Measurements from ENCODE around the gene AFF2. TPM values are rescaled to one million over a fixed set of nuclear protein-coding genes. Genes with fewer than 3 reads are reported as not detected.

The AFF2 gene
- total RNA-seq, 2 donors from 2014 or later = 0.89 to 3.2 TPM

DNA sequence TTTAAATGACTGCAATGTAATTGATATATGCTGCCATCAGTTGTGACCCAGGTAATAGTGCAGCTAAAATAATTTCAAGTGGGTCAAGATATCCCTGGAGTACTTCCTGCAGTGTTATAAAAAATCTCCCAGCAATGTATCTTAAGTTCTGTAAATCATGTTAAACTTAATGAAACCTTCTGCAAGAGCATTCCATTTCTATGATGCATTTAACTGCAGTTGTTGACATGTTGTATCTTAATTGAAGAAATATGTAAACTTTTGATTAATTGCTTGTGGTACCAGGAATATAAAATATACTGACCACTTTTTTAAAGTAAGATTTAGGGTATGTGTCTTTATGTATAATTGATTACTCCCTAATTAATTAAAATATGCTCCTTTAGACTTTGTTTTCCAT, 213.6 kb downstream of the AFF2 start:
- H3K27ac ChIP-seq = no peak overlapping the region
- no peaks in the 10 kb centered on the region for H3K36me3 ChIP-seq
- H3K4me3 ChIP-seq = no peak overlapping the region
- H3K27me3 ChIP-seq = no peaks in the 10 kb centered on the region
- no peaks in the 10 kb centered on the region for H3K4me1 ChIP-seq
- no peaks in the 10 kb centered on the region for H3K9me3 ChIP-seq
- DNase-seq (ENCODE audit: low spot score) = no peak
- TF ChIP-seq, protein P1, sequence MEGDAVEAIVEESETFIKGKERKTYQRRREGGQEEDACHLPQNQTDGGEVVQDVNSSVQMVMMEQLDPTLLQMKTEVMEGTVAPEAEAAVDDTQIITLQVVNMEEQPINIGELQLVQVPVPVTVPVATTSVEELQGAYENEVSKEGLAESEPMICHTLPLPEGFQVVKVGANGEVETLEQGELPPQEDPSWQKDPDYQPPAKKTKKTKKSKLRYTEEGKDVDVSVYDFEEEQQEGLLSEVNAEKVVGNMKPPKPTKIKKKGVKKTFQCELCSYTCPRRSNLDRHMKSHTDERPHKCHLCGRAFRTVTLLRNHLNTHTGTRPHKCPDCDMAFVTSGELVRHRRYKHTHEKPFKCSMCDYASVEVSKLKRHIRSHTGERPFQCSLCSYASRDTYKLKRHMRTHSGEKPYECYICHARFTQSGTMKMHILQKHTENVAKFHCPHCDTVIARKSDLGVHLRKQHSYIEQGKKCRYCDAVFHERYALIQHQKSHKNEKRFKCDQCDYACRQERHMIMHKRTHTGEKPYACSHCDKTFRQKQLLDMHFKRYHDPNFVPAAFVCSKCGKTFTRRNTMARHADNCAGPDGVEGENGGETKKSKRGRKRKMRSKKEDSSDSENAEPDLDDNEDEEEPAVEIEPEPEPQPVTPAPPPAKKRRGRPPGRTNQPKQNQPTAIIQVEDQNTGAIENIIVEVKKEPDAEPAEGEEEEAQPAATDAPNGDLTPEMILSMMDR (IDR thresholded peaks at IDR 0.05) = no peak

DNA sequence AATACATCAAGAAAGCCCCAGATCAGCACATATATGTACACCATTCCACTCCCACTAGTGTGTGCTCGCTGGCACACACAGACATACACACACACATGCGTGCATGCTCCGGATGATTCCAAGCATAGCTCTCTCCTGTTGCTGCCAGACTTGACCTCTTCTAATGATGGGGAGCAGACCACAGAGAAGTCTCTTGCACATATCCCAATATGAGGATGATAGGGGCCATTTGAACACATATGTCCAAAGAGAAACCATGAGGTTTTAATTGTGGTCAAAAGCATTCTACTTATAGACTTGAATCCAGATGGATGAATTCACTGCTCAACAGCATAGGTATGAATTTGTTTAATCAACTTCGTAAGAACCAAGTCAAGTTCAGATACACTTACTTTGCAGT, 214.9 kb downstream of the AFF2 start:
- H3K4me1 ChIP-seq = no peaks in the 10 kb centered on the region
- H3K27ac ChIP-seq = no peak overlapping the region
- no peaks in the 10 kb centered on the region for H3K9me3 ChIP-seq
- H3K36me3 ChIP-seq = no peaks in the 10 kb centered on the region
- no peak overlapping the region for H3K4me3 ChIP-seq
- TF ChIP-seq, protein P1 (IDR thresholded peaks at IDR 0.05) = no peak
- H3K27me3 ChIP-seq = no peaks in the 10 kb centered on the region
- DNase-seq (ENCODE audit: low spot score) = no peak

DNA sequence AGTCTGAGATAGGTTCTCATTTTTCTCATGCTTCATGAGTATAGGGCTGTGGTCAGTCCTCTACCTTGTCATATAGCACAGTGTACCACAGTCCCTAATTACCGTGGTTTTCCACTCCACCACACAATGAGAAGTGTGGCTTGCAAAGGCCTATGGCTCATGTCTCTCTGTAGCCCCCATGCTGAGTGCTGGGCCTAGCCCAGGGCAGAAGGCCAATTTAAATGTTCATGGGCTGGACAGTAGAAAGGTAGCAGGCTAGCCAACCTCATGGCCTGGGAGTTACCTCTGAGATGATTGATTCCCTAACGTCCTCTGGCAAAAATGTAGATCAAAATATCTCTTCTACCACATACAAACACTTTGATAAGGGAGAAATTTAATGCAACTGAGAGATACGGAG, 222.5 kb downstream of the AFF2 start:
- no peak overlapping the region for H3K27ac ChIP-seq
- no peak overlapping the region for H3K4me3 ChIP-seq
- no peak for DNase-seq (ENCODE audit: low spot score)
- H3K27me3 ChIP-seq = no peaks in the 10 kb centered on the region
- H3K4me1 ChIP-seq = no peaks in the 10 kb centered on the region
- H3K36me3 ChIP-seq = no peaks in the 10 kb centered on the region
- H3K9me3 ChIP-seq = no peaks in the 10 kb centered on the region
- TF ChIP-seq, protein P1 (IDR thresholded peaks at IDR 0.05) = no peak

DNA sequence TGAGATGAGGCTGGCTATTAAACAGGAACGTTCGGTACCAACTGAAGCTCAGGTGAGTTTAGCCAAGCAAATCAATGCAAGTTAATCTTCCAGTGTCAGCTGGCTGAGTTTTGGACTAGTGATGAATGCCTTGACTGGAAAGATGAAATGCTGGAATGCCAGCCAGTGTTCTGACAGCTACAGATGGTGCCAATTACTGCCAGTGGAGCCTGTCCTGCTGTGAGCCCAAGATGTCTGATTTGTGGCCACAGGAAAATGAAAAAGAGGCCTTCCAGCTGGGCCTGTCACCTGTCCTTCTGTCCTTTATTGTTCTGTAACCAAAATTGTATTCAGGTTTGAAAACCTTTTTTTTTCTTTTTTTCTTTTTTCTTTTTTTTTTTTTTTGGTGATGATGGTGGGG, 223.1 kb downstream of the AFF2 start:
- H3K27me3 ChIP-seq = no peaks in the 10 kb centered on the region
- no peak overlapping the region for H3K4me3 ChIP-seq
- DNase-seq (ENCODE audit: low spot score) = no peak

DNA sequence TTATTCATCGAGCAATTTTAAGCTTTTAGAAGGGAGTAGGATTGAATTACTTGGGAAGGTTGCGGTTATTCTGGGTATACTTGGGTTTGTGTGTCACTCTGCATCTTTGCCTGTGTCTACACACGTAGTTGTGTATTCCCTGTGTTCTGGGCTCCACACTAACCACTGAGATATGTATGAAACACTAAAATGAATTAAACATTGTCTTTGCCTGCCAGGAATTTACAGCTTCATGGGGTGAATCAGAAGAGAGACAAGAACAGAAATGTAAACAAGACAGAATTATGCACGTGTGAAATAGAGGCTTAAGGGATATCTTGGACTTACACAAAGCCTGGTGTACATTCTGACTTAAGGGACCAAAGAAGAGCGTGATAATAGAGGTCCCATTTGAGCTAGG, 228.5 kb downstream of the AFF2 start:
- no peaks in the 10 kb centered on the region for H3K27me3 ChIP-seq
- no peak overlapping the region for H3K27ac ChIP-seq
- no peaks in the 10 kb centered on the region for H3K9me3 ChIP-seq
- H3K36me3 ChIP-seq = no peaks in the 10 kb centered on the region
- TF ChIP-seq, protein P1 (IDR thresholded peaks at IDR 0.05) = no peak
- no peaks in the 10 kb centered on the region for H3K4me1 ChIP-seq
- H3K4me3 ChIP-seq = no peak overlapping the region
- DNase-seq (ENCODE audit: low spot score) = no peak

More for the DNA sequence above, 223.1 kb downstream of the AFF2 start:
- no peaks in the 10 kb centered on the region for H3K9me3 ChIP-seq
- no peaks in the 10 kb centered on the region for H3K36me3 ChIP-seq
- TF ChIP-seq, protein P1 (IDR thresholded peaks at IDR 0.05) = no peak
- no peaks in the 10 kb centered on the region for H3K4me1 ChIP-seq
- H3K27ac ChIP-seq = no peak overlapping the region

DNA sequence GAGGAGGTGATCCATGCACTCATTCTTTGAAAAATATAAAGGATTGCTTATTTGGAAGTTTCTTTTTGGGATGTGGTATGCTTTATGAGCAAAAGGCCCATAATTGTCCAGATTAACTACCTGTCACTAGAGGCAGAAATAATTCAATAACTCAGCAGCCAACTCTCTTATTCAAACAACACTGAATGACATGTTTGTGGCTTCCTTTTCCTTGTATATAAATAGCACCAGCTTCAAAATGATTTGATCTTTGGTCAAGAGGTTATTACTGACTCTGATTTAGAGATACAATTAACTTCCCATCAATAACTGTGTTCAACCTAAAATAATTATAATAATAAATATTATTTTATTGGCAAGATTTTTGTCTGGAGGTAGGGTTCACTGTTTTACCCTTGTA, 232.3 kb downstream of the AFF2 start:
- H3K27ac ChIP-seq = no peak overlapping the region
- peaks cover 0 to 3% of the 10 kb centered on the region in 2 donors for H3K9me3 ChIP-seq
- H3K4me3 ChIP-seq = no peak overlapping the region
- H3K36me3 ChIP-seq = no peaks in the 10 kb centered on the region
- no peak for DNase-seq (ENCODE audit: low spot score)
- no peaks in the 10 kb centered on the region for H3K27me3 ChIP-seq
- H3K4me1 ChIP-seq = no peaks in the 10 kb centered on the region
- TF ChIP-seq, protein P1 (IDR thresholded peaks at IDR 0.05) = no peak

Data from right atrium auricular region (tissue), 2 donors.